Panc1 (cell line): Measurements from ENCODE around the gene ZNF419. TPM values are rescaled to one million over a fixed set of nuclear protein-coding genes. Genes with fewer than 3 reads are reported as not detected.
"Not testable (repeated sequence)": the region's sequence is repeated elsewhere in the genome, so short reads cannot be mapped to it uniquely, and the experiment has no call there.

Experiments used
- ATAC-seq: fragments of 200-7000 bp; cut with Tn5 transposase; 2 replicates; pipeline ENCODE4 v1.9.1; 2020; ENCODE audit warnings: mild to moderate bottlenecking, moderate library complexity
- Bru-seq: library from RNA; stranded (reverse); fragments of 400-500 nt; gene quantifications from one replicate; lab custom pipeline; 2021; lab: Mats Ljungman, UMichigan
- BruChase-seq, 2 experiments: library from RNA; stranded (reverse); fragments of 400-500 nt; gene quantifications; one replicate each; lab custom pipeline; 2021; lab: Mats Ljungman, UMichigan
- BruUV-seq: library from RNA; stranded (reverse); fragments of 400-500 nt; replicated peaks from 2 replicates; lab custom pipeline; 2021; lab: Mats Ljungman, UMichigan
- CTCF ChIA-PET: fragments of 300-600 bp; sonication (Branson Sonifier 250); formaldehyde crosslinking; loops from one replicate; lab custom pipeline; 2022; ENCODE audit warnings: antibody characterized with exemption; lab: Charles Lee
- POLR2A ChIA-PET: fragments of 300-600 bp; sonication (Branson Sonifier 250); formaldehyde crosslinking; loops from one replicate; lab custom pipeline; 2022; ENCODE audit warnings: antibody characterized with exemption; lab: Charles Lee
- DNase-seq: peaks from one replicate; pipeline ENCODE4 v3.0.0-alpha.2; 2010; ENCODE audit warnings: low read depth, low spot score
- H3K27ac ChIP-seq: 2 replicates; pipeline ENCODE4 v1.5.1; 2011; ENCODE audit warnings: mild to moderate bottlenecking, low read length, inconsistent platforms
- H3K27me3 ChIP-seq: fragments of 200-500 bp; sonication (Bioruptor generic); 2 replicates; pipeline ENCODE4 v1.6.0; 2014; ENCODE audit warnings: low read length, inconsistent platforms; ENCODE audit not compliant: control insufficient read depth, insufficient read depth
- H3K36me3 ChIP-seq: fragments of 200-500 bp; sonication (Bioruptor generic); 2 replicates; pipeline ENCODE4 v1.5.1; 2014; ENCODE audit warnings: inconsistent platforms, mild to moderate bottlenecking, low read length, moderate library complexity; ENCODE audit not compliant: control insufficient read depth, insufficient read depth
- H3K4me1 ChIP-seq: 2 replicates; pipeline ENCODE4 v1.5.1; 2011; ENCODE audit warnings: inconsistent platforms, mild to moderate bottlenecking, low read length, moderate library complexity; ENCODE audit not compliant: control insufficient read depth, insufficient read depth
- H3K4me3 ChIP-seq, 2 experiments: 2 replicates each; pipeline ENCODE4 v1.5.1; 2011 to 2012; ENCODE audit warnings: low read depth in 2 of 2, low read length in 2 of 2, mild to moderate bottlenecking in 2 of 2, inconsistent platforms in 1 of 2, moderate library complexity in 1 of 2
- H3K9me3 ChIP-seq: fragments of 200-500 bp; sonication (Bioruptor generic); 2 replicates; pipeline ENCODE4 v1.5.1; 2014; ENCODE audit warnings: low read depth, mild to moderate bottlenecking, inconsistent platforms, low read length, moderate library complexity; ENCODE audit not compliant: control insufficient read depth, insufficient read depth
- CTCF ChIP-seq: fragments of 450-650 bp; IDR thresholded peaks from 2 replicates; pipeline ENCODE4 v1.5.1; 2017; ENCODE audit warnings: mild to moderate bottlenecking
- POLR2AphosphoS5 ChIP-seq: IDR thresholded peaks from 2 replicates; pipeline ENCODE4 v1.6.1; 2012; ENCODE audit warnings: mild to moderate bottlenecking, low read depth, low read length, moderate library complexity
- SIN3A ChIP-seq: IDR thresholded peaks from 2 replicates; pipeline ENCODE4 v1.6.1; 2012; ENCODE audit warnings: low read depth, mild to moderate bottlenecking, low read length, moderate library complexity, borderline replicate concordance; ENCODE audit not compliant: insufficient read depth
- TCF7L2 ChIP-seq: IDR thresholded peaks from 2 replicates; pipeline ENCODE4 v1.6.1; 2011; ENCODE audit warnings: mild to moderate bottlenecking, low read depth, low read length, inconsistent platforms
- in situ Hi-C: cut with HindIII; loops from 2 replicates; pipeline ENCODE4 v1.10.0; 2016; ENCODE audit warnings: low sequenced_read_pairs, low pct_unique_long_range_greater_than_20kb
- intact Hi-C: fragments of 100-400 bp; cut with micrococcal nuclease; formaldehyde crosslinking; loops from one replicate; pipeline ENCODE4 v1.10.0; 2022; ENCODE audit not compliant: unreplicated experiment
- long read RNA-seq: library from polyadenylated mRNA; unstranded; transcript quantifications from one replicate; pipeline ENCODE4 v2.0.0, GENCODE V29; 2021; ENCODE audit not compliant: unreplicated experiment
- polyA plus RNA-seq: library from polyadenylated mRNA; unstranded; fragments of >200 nt; gene quantifications from one replicate; pipeline ENCODE4 v1.2.1, GENCODE V29; 2012; ENCODE audit warnings: missing spikeins; ENCODE audit not compliant: insufficient read length
- total RNA-seq: library from RNA; stranded (reverse); gene quantifications from one replicate; pipeline ENCODE4 v1.2.1, GENCODE V29; 2021; ENCODE audit not compliant: unreplicated experiment
- TF ChIP-seq, protein P1 (sequence below), 2 experiments: IDR thresholded peaks; 2 replicates each; pipeline ENCODE4 v1.6.1; 2011 to 2012; ENCODE audit warnings: low read depth in 2 of 2, control low read depth in 1 of 2, low read length in 1 of 2, mild to moderate bottlenecking in 1 of 2, moderate library complexity in 1 of 2; ENCODE audit not compliant: insufficient read depth in 1 of 2

Gene ZNF419
- total RNA-seq (14.0 TPM), Bru-seq, nascent RNA (percentile 66 among the genes with signal in this experiment), BruChase-seq, experiment 1, labeled RNA remaining after a 2-hour chase (percentile 86 among the genes with signal in this experiment), BruChase-seq, experiment 2, labeled RNA remaining after a 6-hour chase (percentile 76 among the genes with signal in this experiment)
- 8.2 TPM for polyA plus RNA-seq
- long read RNA-seq, transcript ZNF419-207 (4 exons, 1,857 nt), result major isoform, 7 of 15 reads
- long read RNA-seq, partial matches to known transcripts, result 2 of 15 reads
- long read RNA-seq, other reads (novel, unspliced or antisense), result 2 of 15 reads

DNA sequence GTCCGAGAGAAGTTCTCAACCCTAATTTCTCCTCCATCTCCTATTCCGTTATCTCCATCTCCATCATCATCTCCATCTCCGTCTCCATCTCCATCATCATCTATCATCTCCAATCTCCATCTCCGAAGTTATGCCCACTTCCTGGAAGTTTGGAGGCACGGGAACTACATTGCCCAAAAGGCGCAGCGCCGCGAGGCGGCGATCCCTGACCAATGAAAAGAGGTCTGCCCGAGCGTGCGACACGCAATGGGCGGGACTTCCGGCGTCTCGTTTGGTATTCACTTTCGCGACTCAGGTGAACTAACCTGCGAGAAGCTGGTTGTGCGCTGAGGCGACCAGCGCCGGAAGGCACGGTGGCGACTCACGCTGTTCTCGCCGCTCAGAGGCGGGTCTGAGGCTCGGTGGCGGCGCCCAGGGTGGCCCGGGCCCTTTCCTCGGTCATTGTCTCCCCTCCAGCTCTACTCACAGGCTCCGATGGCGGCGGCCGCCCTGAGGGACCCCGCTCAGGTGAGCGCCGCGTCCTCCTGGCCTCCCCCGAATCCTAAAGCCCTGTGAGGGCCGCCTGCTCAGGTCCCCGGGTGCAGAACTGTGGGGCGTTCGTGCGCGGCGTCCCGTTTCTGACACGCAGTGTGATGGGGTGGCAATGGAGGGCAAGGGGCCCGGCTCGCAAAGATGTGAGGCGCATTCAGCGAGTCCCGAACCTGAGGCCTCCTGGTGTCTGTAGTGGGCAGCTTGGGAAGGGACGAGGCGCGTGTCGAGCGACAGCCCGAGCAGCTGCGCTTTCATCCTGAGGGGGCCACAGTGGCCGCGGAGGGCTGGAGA lies at the start of gene ZNF419:
ZNF419 (plus strand) TSS at position 274 of the 822 bp plus-strand sequence; CDS start at position 475, 201 bp downstream.
- H3K27me3 ChIP-seq, POLR2A ChIA-PET, H3K4me1 ChIP-seq, intact Hi-C loops, H3K9me3 ChIP-seq, H3K36me3 ChIP-seq, BruUV-seq, in situ Hi-C loops, CTCF ChIA-PET: not testable (repeated sequence)
- Histone ChIP-seq H3K27ac (peak within 1 kb of the TSS; percentile 62), H3K4me3 (peak within 1 kb of the TSS; percentile 77 to 88)
- DNase-seq, result peak; percentile 76
- peak; percentile 100 for ATAC-seq
- TF ChIP-seq, protein P1, sequence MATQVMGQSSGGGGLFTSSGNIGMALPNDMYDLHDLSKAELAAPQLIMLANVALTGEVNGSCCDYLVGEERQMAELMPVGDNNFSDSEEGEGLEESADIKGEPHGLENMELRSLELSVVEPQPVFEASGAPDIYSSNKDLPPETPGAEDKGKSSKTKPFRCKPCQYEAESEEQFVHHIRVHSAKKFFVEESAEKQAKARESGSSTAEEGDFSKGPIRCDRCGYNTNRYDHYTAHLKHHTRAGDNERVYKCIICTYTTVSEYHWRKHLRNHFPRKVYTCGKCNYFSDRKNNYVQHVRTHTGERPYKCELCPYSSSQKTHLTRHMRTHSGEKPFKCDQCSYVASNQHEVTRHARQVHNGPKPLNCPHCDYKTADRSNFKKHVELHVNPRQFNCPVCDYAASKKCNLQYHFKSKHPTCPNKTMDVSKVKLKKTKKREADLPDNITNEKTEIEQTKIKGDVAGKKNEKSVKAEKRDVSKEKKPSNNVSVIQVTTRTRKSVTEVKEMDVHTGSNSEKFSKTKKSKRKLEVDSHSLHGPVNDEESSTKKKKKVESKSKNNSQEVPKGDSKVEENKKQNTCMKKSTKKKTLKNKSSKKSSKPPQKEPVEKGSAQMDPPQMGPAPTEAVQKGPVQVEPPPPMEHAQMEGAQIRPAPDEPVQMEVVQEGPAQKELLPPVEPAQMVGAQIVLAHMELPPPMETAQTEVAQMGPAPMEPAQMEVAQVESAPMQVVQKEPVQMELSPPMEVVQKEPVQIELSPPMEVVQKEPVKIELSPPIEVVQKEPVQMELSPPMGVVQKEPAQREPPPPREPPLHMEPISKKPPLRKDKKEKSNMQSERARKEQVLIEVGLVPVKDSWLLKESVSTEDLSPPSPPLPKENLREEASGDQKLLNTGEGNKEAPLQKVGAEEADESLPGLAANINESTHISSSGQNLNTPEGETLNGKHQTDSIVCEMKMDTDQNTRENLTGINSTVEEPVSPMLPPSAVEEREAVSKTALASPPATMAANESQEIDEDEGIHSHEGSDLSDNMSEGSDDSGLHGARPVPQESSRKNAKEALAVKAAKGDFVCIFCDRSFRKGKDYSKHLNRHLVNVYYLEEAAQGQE (IDR thresholded peaks at IDR 0.05; ENCODE audit: insufficient read depth in 1 of 2, low read depth in 2 of 2, low read length in 1 of 2), result 0 out of 4 replicates have a peak, but pooled peaks of 1 of the 2 experiments have one; percentile 9
- TF ChIP-seq POLR2AphosphoS5, result peak; percentile 59

GRCh38 chr19:57437931-57438330 lies 49.6 kb upstream of the ZNF419 start:
- TF ChIP-seq, protein P1 (IDR thresholded peaks at IDR 0.05; ENCODE audit: insufficient read depth in 1 of 2, low read depth in 2 of 2, low read length in 1 of 2), result no peak
- TF ChIP-seq SIN3A, result no peak
- no peak for TF ChIP-seq POLR2AphosphoS5
- no peak for TF ChIP-seq TCF7L2
- TF ChIP-seq CTCF, result no peak

More at GRCh38 chr19:57437931-57438330, 49.6 kb upstream of the ZNF419 start:
- ChIA-PET CTCF (no interaction called here), POLR2A (no interaction called here)
- Histone ChIP-seq H3K4me1 (peaks cover 5% of the 10 kb centered on the region), H3K36me3 (no peaks in the 10 kb centered on the region), H3K27me3 (no peaks in the 10 kb centered on the region), H3K4me3 (no peak overlapping the region), H3K9me3 (peaks cover 37% of the 10 kb centered on the region), H3K27ac (no peak overlapping the region)
- ATAC-seq, result no peak
- DNase-seq, result no peak
- intact Hi-C loops (no loop called here), in situ Hi-C loops (no loop called here)
- BruUV-seq, result no TSS peak
